Activated T-cell treated with anti-CD3 and anti-CD28 coated beads, Interleukin-2, amount 50 U/mL, for 1 hour (primary cell): Measurements from ENCODE around the gene GPX4.

Experiments used
- DNase-seq: peaks from one replicate; pipeline ENCODE4 v3.0.0-alpha.2; 2020

GPX4 gene

DNA sequence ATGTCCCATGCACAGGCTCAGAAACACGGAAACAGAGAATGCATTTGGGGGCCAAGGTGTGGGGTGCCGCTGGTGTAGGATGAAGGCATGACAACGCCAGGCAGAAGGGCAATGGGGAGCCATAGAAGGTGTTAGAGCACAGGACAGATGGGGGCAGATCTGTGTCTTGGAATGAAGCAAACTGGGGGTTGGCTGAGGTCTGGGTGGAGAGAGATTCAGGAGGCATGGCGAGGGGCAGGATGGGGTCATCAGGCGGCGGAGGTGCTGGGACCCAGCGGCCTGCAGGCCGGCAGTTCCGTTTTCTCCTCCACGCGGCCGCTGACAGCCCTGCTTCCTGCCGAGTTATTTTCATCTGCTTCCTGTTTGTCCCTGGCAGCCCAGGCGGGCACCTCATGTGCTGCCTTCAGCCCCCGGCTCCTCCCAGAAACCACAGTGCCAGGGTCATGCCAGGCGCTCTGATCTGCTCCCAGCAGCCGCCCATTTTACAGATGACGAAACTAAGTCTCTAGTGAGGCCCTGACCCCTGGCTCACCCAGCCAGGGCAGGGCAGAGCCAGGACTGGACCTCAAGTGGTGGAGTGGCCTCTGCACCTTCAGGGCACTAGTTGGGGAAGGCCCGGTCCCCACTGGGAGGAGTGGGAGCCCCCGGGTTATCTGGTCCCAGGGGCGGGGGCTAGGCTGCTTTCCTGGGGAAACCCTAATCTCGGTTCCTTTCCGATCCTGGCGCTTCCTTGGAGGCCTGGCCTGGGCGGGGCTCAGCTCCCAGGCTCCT lies 34.6 kb upstream of the GPX4 start:
- peak; percentile 72 for DNase-seq

DNA sequence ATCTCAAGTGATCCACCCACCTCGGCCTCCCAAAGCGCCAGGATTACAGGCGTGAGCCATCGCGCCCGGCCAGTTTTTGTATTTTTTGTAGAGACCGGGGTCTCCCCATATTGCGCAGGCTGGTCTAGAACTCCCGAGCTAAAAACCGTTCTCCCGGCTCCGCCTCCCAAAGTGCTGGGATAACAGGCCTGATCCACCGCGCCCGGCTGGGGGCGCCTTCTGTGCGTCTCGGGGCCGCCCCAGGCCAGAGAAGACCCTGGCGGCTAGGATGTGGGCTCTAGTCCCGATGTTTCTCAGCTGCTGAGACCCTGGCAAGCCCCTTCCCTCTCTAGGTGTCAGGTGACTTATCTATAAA lies 33.2 kb upstream of the GPX4 start:
- peak; percentile 23 for DNase-seq

DNA sequence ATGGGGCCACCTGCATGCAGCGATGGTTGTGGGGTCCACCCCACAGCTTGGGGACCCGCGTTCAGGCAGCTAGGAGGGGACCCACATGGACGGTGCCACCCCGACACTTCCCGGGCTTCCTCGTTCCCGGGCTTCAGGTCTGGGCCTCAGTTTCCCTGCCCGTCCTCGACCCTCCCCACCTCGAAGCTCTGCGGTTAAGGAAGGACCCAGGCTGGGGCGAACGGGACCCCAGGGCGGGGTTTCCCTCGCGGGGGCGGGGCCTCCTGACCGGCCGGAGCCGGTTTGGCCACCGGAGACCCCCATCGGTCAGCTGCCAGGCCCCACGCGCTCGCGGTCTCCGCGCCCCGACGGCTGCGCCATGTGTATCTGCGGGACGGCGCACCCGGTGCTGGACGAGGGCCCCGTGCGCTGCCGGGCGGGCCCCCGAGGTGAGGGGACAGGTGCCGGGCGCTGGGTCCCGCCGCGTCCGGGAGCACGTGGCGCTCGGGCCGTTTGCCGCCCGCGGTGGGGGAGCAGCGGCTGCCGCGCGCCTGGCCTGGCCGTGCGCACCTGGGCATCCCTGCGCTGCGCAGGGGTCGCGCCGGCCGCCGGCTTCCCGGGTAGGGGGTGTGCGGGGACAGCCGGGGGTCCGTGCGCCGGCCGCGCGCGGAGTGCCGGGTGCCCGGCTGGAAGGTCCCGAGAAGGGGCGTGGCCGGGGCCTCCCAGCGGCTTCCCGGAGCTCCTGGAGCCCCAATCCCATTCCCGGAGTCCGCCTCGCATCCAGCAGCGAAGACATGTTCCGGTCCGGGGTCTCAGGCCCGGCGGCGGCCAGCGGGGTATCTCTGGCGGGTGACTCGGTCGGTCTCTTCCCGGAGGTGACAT lies 32.6 kb upstream of the GPX4 start:
- DNase-seq = peak; percentile 18

DNA sequence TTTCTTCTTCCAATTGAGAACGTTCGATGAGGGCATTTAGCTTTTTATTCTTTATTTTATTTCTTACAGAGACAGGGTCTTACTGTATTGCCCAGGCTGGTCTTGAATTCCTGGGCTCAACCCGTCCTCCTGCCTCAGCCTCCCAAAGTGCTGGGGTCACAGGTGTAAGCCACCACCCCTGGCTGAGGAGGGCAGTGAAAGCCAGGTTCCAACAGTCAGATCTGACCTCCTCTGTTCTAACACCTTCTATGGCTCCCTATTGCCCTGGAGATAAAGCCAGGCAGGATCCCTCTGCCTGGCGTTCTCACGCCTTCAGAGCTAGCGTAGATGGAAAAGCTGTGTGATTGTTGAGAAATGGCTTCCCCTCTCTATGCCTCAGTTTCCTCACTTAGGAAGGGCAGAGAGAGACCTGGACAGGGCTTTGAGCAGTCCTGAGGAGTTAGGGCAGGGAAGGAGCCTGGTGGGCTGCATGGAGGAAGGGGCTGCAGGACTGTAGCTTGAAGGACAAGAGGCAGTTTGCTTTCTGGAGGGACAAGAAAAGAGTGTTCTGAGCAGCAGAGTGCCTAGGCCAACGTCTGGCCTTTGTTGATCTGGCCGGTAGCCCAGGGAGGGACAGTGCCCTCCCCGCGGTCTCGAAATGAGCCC lies 31.3 kb upstream of the GPX4 start:
- DNase-seq = peak; percentile 25

DNA sequence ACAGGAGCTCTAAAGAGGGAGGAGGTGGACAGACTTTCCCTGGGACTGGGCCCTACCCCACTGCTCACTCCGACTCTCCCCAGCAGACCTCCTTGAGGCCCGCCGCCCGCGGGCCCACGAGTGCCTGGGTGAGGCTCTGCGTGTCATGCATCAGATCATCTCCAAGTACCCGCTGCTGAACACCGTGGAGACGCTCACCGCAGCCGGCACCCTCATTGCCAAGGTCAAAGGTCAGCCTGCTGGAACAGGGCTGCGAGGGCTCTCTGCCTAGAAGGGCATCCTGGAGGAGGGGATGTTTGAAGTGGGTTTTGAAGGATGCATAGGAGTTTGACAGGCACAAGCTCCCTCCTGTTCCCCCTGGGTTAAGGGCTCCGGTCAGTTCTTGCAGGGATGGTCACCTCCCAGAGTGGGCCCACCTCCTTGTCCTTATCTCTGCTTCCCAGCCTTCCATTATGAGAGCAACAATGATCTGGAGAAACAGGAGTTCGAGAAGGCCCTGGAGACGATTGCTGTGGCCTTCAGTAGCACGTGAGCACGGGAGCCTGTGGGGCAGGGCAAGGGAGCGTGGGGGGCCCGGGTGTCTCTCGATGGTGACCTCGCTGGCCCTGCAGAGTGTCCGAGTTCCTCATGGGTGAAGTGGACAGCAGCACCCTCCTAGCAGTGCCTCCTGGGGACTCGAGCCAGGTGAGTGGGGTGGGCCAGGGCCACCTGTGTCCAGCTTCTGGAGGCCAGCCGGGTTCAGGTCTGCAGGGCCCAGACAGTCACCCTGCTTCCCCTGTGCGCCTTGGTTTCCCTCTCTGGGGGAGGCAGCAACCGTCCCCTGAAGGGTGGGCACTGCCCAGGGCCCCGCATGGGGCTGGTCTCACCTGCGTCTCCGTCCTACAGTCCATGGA lies 30.5 kb upstream of the GPX4 start:
- DNase-seq = peak; percentile 43

DNA sequence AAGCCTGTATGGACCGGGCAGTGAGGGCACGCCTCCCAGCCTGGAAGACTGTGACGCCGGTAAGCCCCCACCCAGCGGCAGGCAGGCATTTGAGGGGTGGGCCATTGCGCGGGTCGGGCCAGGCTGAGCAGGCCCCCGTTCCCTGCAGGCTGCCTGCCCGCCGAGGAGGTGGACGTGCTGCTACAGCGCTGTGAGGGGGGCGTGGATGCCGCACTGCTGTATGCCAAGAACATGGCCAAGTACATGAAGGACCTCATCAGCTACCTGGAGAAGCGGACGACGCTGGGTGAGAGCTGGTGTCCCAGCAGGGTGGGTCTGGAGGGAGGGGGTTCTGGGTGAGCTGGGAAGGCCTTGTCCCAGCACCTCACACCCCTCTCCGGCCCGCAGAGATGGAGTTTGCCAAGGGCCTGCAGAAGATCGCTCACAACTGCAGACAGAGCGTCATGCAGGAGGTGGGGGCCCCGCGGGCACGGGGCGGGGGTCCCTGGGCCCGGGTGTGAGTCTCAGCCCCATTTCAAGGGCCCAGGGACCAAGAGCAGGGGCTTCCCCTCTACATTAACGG lies 29.8 kb upstream of the GPX4 start:
- DNase-seq = no peak

DNA sequence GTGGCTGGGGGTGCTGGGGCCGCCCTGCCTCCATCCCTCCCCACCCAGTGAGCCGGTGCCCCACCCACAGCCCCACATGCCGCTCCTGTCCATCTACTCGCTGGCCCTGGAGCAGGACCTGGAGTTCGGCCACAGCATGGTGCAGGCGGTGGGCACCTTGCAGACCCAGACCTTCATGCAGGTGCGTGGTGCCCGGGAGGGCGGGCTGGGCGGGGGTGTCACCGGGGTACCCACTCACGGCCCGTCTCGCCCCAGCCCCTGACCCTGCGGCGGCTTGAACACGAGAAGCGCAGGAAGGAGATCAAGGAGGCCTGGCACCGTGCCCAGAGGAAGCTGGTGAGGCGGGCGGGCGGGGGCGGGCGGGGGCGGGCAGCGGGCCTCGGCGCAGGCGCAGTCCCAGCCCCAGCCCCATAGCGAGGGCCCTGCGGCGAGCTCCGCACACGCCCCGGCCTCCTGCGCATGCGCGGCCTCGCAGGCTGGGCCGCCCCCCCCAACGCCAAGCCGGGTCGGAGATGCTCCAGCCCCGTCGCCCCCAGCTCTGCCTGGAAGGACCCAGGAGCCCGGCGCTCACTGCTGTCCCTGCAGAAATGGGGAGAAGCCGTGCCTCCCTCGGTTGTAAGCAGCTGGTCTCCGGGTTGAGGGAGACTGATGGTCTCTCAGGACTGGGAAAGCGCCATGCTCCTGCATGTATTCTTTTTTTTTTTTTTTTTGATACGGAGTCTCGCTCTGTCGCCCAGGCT lies 29.1 kb upstream of the GPX4 start:
- peak; percentile 95 for DNase-seq

DNA sequence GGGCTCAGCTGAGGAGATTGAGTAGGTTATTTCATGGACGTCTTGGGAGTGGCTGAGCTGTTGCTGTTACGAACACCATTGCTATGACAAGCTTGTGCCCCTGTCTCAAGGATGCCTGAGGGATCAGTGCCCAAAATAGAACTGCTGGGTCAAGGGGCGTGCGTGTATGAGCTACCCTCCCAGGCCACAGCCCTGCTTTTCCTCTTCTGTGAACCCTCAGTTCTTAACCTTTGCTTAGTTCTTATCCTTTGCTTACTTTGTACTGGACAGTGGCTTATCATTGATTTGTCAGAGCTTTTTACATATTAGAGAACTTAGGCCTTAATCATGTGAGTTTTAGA lies 27.8 kb upstream of the GPX4 start:
- DNase-seq = no peak

DNA sequence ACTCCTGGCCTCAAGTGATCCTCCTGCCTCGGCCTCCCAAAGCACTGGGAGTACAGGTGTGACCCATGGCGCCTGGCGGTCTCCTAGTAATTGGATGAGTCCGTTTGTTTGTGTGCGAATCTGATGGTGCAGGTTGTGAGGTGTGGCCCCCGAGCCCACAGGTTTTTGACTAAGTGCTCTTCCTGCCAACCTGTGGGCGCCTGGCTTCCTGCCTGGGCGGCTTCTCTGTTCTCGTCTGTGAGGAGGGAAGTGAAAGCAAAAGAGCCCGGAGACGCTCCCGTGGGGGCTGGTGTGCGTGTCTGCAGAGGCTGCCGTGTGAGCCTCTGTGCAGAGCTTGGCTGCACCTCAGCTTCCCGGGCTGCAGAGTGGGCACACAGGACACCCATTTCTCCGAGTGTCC lies 26.8 kb upstream of the GPX4 start:
- DNase-seq = peak; percentile 86

DNA sequence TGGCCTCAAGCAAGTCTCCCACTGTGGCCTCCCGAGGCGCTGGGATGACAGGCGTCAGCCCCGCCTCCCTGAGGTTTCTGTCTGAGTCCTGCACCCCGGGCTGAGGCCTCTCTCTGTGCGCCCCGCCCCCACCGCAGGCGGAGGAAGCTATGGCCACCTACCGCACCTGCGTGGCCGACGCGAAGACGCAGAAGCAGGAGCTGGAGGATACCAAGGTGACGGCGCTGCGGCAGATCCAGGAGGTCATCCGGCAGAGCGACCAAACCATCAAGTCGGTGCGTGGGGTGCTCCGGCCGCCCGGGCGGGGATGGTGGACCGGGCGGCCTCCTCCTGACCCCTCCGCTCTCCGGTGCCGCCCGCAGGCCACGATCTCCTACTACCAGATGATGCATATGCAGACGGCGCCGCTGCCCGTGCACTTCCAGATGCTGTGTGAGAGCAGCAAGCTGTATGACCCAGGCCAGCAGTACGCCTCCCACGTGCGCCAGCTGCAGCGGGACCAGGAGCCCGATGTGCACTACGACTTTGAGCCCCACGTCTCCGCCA lies 24.2 kb upstream of the GPX4 start:
- DNase-seq = peak; percentile 69

DNA sequence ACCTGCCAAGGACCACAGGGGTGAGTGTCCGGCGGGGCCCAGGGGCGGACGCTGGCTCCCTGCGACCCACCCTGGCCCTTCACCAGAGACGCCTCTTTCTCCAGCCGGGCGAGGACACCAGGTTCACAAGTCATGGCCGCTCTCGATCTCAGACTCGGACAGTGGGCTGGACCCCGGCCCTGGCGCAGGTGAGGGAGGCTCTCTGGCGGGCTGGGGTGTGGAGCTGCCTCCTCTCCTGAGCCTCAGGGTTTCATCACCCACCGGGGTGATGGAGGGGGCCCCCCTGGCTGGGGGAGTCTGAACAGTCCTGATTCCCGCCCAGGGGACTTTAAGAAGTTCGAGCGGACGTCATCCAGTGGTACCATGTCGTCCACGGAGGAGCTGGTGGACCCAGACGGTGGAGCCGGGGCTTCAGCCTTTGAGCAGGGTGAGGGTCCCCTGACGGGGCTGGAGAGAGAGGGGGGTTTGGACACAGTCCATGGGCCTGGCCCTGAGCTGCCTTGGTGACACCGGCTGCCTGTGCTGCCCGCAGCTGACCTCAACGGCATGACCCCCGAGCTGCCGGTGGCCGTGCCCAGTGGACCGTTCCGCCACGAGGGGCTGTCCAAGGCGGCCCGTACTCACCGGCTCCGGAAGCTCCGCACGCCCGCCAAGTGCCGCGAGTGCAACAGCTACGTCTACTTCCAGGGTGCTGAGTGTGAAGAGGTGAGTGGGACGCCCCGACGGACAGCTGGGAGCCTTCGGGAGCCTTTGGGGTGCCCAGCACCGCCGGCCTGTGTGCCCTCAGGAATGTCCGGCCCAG lies 23.2 kb upstream of the GPX4 start:
- peak; percentile 34 for DNase-seq

DNA sequence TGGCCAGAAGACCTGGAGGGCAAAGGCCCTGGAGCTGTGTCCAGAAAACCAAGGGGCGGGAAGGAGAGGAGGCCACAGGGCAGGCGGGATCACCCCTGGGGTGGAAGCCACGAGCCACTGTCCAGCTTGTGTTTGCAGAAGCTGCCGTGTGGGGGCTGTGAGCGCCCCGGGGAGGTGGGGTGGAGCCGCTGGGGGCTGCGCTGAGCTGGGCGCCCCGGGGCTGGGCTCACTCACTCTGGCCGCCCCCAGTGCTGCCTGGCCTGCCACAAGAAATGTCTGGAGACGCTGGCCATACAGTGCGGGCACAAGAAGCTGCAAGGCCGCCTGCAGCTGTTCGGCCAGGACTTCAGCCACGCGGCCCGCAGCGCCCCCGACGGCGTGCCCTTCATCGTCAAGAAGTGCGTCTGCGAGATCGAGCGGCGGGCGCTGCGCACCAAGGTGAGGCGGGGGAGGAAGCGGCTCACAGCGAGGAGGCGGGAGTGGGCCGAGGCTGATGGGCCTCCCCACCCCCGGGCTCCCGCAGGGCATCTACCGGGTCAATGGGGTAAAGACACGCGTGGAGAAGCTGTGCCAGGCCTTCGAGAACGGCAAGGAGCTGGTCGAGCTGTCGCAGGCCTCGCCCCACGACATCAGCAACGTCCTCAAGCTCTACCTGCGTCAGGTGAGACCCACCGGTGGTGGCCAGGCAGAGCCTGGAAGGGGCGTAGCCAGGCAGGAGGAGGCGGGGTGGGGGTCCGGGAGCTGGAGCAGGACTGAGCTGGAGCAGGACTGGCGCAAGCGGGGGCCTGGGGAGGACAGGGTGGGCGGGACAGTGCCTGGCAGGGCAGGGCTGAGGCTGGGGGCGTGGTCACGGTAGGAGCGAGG lies 22.3 kb upstream of the GPX4 start:
- DNase-seq = no peak

DNA sequence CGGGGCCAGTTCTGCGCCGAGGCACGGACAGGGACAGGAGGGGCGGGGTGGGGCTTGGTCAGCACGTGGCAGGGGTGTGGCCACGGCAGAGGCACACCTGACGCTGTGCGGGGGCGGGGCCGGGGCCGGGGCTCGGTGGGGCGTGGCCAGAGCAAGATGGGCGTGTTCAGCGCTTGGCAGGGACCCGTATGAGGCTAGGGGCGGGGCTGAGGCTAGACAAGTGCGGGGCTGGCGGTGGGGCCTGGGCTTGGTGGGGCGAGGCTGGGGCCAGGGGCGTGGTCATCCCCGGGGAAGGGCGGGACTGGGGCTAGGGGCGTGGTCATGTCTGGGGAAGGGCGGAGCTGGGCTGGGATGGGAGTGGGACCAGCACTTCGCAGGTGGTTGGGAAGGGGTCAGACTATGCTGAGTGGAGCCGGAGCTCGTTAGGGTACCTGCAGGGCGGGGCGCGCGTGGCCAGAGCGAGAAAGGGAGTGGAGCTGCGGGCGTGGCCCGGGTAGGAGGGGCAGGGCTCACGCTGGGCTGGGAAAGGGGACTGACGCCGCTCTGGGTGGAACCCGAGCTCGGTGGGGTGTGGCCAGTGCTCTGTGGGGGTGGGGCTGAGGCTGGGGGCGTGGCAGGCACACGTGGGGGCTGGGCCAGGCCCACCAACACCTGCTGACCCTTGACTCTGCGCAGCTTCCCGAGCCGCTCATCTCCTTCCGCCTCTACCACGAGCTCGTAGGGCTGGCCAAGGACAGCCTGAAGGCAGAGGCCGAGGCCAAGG lies 21.4 kb upstream of the GPX4 start:
- DNase-seq = peak; percentile 83

DNA sequence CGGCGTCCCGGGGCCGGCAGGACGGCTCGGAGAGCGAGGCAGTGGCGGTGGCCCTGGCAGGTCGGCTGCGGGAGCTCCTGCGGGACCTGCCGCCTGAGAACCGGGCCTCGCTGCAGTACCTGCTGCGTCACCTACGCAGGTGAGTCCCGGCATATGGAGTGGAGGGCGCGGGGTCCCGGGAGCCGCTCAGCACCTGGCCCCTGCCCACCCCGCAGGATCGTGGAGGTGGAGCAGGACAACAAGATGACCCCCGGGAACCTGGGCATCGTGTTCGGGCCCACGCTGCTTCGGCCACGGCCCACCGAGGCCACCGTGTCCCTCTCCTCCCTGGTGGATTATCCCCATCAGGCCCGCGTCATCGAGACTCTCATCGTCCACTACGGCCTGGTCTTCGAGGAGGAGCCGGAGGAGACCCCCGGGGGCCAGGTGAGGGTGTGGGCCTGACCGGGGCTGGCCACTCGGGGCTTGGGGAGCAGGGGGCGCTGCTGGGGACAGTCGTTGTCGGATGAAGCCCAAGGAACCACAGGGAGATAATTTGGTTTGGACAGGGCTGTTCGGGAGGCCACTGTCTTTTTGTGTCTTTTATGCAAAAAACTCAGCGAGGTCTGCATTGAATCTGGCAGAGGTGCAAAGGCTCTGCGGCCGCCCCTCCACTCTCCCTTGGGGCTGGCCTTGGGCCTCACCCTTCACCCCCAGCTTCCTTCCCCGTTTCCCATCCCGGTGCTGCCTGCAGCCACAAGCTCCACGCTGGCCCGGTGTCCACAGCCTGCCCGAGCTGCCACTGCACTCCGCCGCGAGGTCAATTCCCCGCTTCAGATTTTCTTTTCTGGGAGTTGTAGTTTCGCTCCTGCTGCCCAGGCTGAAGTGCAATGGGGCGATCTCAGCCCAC lies 20.6 kb upstream of the GPX4 start:
- DNase-seq = peak; percentile 24

DNA sequence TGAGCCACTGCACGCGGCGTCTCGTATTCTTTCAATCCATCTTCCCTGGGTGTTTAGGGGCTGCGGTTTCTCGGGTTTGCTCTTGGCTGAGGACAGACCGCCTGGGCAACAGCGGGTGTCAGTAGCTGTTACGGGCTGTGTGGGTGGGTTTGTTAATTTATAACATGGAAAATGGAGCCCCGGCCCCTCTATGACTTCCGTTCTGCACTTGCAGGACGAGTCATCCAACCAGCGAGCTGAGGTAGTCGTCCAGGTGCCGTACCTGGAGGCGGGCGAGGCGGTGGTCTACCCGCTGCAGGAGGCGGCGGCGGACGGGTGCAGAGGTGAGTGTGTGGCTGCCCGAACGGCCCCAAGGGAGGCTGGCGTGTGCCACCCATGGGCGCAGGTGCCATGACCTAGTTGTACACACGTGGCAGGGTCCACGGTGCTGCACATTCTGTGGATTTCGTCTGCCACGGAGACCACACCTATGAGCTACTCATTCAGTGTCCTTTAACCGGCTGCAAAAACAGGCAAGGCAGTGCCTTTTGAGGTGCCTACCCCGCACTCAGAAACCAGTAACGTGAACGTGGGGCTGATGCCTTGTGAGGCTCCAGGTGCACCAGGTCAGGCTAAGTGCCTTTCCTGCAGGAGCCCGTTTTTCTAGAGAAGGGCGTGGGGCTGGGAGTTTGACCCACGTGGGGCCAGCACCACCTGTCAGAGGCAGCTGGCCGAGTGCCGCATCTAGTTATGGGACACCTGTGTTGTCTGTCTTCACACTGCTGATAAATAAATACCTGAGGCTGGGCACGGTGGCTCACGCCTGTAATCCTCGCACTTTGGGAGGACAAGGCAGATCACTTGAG lies 19.5 kb upstream of the GPX4 start:
- peak; percentile 33 for DNase-seq

DNA sequence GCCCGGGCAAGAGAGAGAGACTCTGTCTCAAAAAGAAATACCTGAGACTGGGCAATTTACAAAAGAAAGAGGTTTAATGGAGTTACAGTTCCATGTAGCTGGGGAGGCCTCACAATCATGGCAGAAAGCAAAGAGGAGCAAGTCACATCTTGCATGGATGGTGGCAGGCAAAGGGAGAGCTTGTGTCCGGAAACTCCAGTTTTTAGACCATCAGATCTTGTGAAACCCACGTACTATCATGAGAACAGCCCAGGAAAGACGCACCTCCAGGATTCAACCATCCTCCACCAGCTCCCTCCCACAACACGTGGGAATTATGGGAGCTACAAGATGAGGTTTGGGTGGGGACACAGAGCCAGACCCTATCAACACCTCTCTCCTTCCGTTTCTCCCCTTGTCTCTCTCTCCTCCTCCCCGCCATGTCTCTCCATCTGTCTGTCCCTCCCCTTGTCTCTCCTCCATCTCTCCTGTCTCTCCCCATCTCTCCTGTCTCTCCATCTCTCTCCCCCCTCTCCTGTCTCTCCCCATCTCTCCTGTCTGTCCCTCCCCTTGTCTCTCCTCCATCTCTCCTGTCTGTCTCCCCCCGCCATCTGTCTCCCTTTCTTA lies 18.6 kb upstream of the GPX4 start:
- no peak for DNase-seq
